IMR-90 (cell line): ENCODE results near the gene TAGAP. TPM values are rescaled to one million over a fixed set of nuclear protein-coding genes. Genes with fewer than 3 reads are reported as not detected.

ENCODE experiments used
- ATAC-seq: fragments of 200-7000 bp; cut with Tn5 transposase; 2 replicates; pipeline ENCODE4 v1.9.1; 2020; ENCODE audit warnings: low read depth, mild to moderate bottlenecking, moderate library complexity
- BruUV-seq: library from RNA; stranded (reverse); fragments of 400-500 nt; replicated peaks from 2 replicates; lab custom pipeline; 2021; lab: Mats Ljungman, UMichigan
- CTCF ChIA-PET: fragments of 300-600 bp; formaldehyde crosslinking; extraction: SDS; loops from one replicate; lab custom pipeline; 2021; ENCODE audit warnings: antibody characterized with exemption; lab: Yijun Ruan, JAX
- POLR2A ChIA-PET: fragments of 300-600 bp; sonication (Branson Sonifier 250); formaldehyde crosslinking; loops from one replicate; lab custom pipeline; 2022; ENCODE audit warnings: antibody characterized with exemption; ENCODE audit not compliant: unreplicated experiment; lab: Charles Lee
- DNase-seq: peaks from one replicate; pipeline ENCODE4 v3.0.0; 2013
- H2AFZ ChIP-seq: replicated peaks from 2 replicates; pipeline ENCODE3; 2013; ENCODE audit warnings: low read length, mild to moderate bottlenecking; ENCODE audit not compliant: poor library complexity
- H2AK5ac ChIP-seq: 2 replicates; pipeline ENCODE4 v1.6.1; 2013; ENCODE audit warnings: low read depth, low read length, inconsistent platforms
- H2AK9ac ChIP-seq: replicated peaks from 2 replicates; pipeline ENCODE3; 2013; ENCODE audit warnings: mild to moderate bottlenecking, low read depth, low read length, moderate library complexity; ENCODE audit not compliant: poor library complexity
- H2BK120ac ChIP-seq: 2 replicates; pipeline ENCODE4 v1.6.1; 2013; ENCODE audit warnings: low read depth, low read length, inconsistent platforms
- H2BK15ac ChIP-seq: 3 replicates; pipeline ENCODE4 v1.6.1; 2013; ENCODE audit warnings: low read depth, low read length, inconsistent platforms
- H2BK20ac ChIP-seq: 2 replicates; pipeline ENCODE4 v1.6.1; 2013; ENCODE audit warnings: low read depth, mild to moderate bottlenecking, inconsistent platforms, low read length, moderate library complexity
- H2BK5ac ChIP-seq: 2 replicates; pipeline ENCODE4 v1.6.1; 2013; ENCODE audit warnings: mild to moderate bottlenecking, low read depth, low read length, inconsistent platforms; ENCODE audit not compliant: poor library complexity, severe bottlenecking
- H3K14ac ChIP-seq: replicated peaks from 2 replicates; pipeline ENCODE4 v1.6.1; 2013; ENCODE audit warnings: low read depth, low read length, inconsistent platforms
- H3K18ac ChIP-seq: 2 replicates; pipeline ENCODE4 v1.6.1; 2013; ENCODE audit warnings: low read depth, low read length, control low read depth
- H3K23ac ChIP-seq: 2 replicates; pipeline ENCODE4 v1.6.1; 2013; ENCODE audit warnings: low read depth, low read length, inconsistent platforms
- H3K27ac ChIP-seq: 2 replicates; pipeline ENCODE4 v1.5.1; 2013; ENCODE audit warnings: mild to moderate bottlenecking, control low read depth, low read length; ENCODE audit not compliant: insufficient read depth
- H3K27me3 ChIP-seq: 2 replicates; pipeline ENCODE4 v1.6.1; 2013; ENCODE audit warnings: low read length; ENCODE audit not compliant: control insufficient read depth, insufficient read depth
- H3K36me3 ChIP-seq: 2 replicates; pipeline ENCODE4 v1.6.1; 2013; ENCODE audit warnings: low read length, mixed read lengths; ENCODE audit not compliant: control insufficient read depth, insufficient read depth
- H3K4ac ChIP-seq: 2 replicates; pipeline ENCODE4 v1.6.1; 2013; ENCODE audit warnings: low read depth, low read length, inconsistent platforms
- H3K4me1 ChIP-seq: 2 replicates; pipeline ENCODE4 v1.6.1; 2013; ENCODE audit warnings: low read length, mixed read lengths; ENCODE audit not compliant: control insufficient read depth, insufficient read depth
- H3K4me2 ChIP-seq: 2 replicates; pipeline ENCODE4 v1.6.1; 2013; ENCODE audit warnings: low read depth, mild to moderate bottlenecking, control low read depth, low read length, moderate library complexity
- H3K4me3 ChIP-seq: 2 replicates; pipeline ENCODE4 v1.5.1; 2013; ENCODE audit warnings: low read depth, mild to moderate bottlenecking, control low read depth, low read length, moderate library complexity; ENCODE audit not compliant: insufficient read depth
- H3K56ac ChIP-seq: 2 replicates; pipeline ENCODE4 v1.6.1; 2013; ENCODE audit warnings: low read length, inconsistent platforms; ENCODE audit not compliant: insufficient read depth; ENCODE audit errors: extremely low read depth
- H3K79me1 ChIP-seq, 2 experiments: 2 replicates each; pipeline ENCODE4 v1.6.1; 2013; ENCODE audit warnings: low read length in 2 of 2, inconsistent platforms in 1 of 2, low read depth in 1 of 2
- H3K9ac ChIP-seq: 2 replicates; pipeline ENCODE4 v1.6.1; 2013; ENCODE audit warnings: low read depth, low read length, control low read depth
- H3K9me1 ChIP-seq: 2 replicates; pipeline ENCODE4 v1.6.1; 2013; ENCODE audit warnings: low read length, inconsistent platforms; ENCODE audit not compliant: insufficient read depth
- H3K9me3 ChIP-seq: 2 replicates; pipeline ENCODE4 v1.6.1; 2013; ENCODE audit warnings: low read length; ENCODE audit not compliant: control insufficient read depth, insufficient read depth
- H4K20me1 ChIP-seq: 2 replicates; pipeline ENCODE4 v1.6.1; 2013; ENCODE audit warnings: low read length, inconsistent platforms; ENCODE audit not compliant: insufficient read depth
- H4K5ac ChIP-seq: 2 replicates; pipeline ENCODE4 v1.6.1; 2013; ENCODE audit warnings: mild to moderate bottlenecking, low read depth, low read length, control low read depth
- H4K8ac ChIP-seq, 2 experiments: 2 replicates each; pipeline ENCODE4 v1.6.1; 2013; ENCODE audit warnings: low read depth in 2 of 2, low read length in 2 of 2, control low read depth in 1 of 2, inconsistent platforms in 1 of 2
- H4K91ac ChIP-seq: 2 replicates; pipeline ENCODE4 v1.6.1; 2013; ENCODE audit warnings: low read depth, low read length, inconsistent platforms; ENCODE audit not compliant: insufficient read depth
- BHLHE40 ChIP-seq: fragments of 150-350 bp; IDR thresholded peaks from 2 replicates; pipeline ENCODE4 v1.6.1; 2016; ENCODE audit warnings: mild to moderate bottlenecking, low read depth, low read length
- MAFK ChIP-seq: IDR thresholded peaks from 2 replicates; pipeline ENCODE4 v1.6.1; 2012; ENCODE audit warnings: low read depth, low read length, improper control_type of control experiment
- MAZ ChIP-seq: IDR thresholded peaks from 2 replicates; pipeline ENCODE4 v1.6.1; 2012; ENCODE audit warnings: low read depth, mild to moderate bottlenecking, low read length, improper control_type of control experiment, moderate library complexity, borderline replicate concordance
- MXI1 ChIP-seq: IDR thresholded peaks from 2 replicates; pipeline ENCODE4 v1.6.1; 2012; ENCODE audit warnings: low read depth, mild to moderate bottlenecking, low read length, moderate library complexity, borderline replicate concordance
- NFE2L2 ChIP-seq: fragments of 150-350 bp; IDR thresholded peaks from 2 replicates; pipeline ENCODE4 v1.6.1; 2016; ENCODE audit warnings: low read depth, mild to moderate bottlenecking, low read length
- WGBS, 2 experiments: methylation state at CpG; one replicate each; pipeline versions ENCODE4 v1.1.5 to v1.1.7; 2013; ENCODE audit warnings: missing lambda C conversion rate in 2 of 2; ENCODE audit not compliant: insufficient read length in 1 of 2; ENCODE audit errors: extremely low coverage in 2 of 2; 5-methylcytosine and 5-hydroxymethylcytosine counted together
- dilution Hi-C: fragments of 300-500 bp; cut with HindIII; formaldehyde crosslinking; loops from one replicate; pipeline ENCODE4 v1.14.3; 2018; ENCODE audit warnings: low sequenced_read_pairs; ENCODE audit not compliant: unreplicated experiment
- in situ Hi-C: fragments of 300-500 bp; cut with MboI; formaldehyde crosslinking; loops from 3 replicates; pipeline ENCODE4 v1.14.3; 2019; ENCODE audit warnings: low sequenced_read_pairs, inconsistent platforms, mixed read lengths
- intact Hi-C: fragments of 100-400 bp; cut with micrococcal nuclease; formaldehyde crosslinking; loops from 2 replicates; pipeline ENCODE4 v1.10.0; 2022
- polyA plus RNA-seq, 3 experiments: library from polyadenylated mRNA; depleted of rRNA; stranded (reverse); fragments of >200 nt; gene quantifications; 2 replicates each; pipeline ENCODE4 v1.2.3, GENCODE V29; 2012; ENCODE audit warnings: low replicate concordance in 1 of 3
- total RNA-seq: library from RNA; depleted of rRNA; stranded (reverse); fragments of >200 nt; gene quantifications from 2 replicates; pipeline ENCODE4 v1.2.3, GENCODE V29; 2012
- TF ChIP-seq, protein P1 (sequence below): conservative IDR thresholded peaks from 2 replicates; pipeline ENCODE4 v1.5.1; 2012; ENCODE audit warnings: mild to moderate bottlenecking, low read depth, low read length, improper control_type of control experiment

The TAGAP gene
- total and polyA plus RNA-seq, 2 of the 4 experiments (the other 2 are of a cell fraction) = not detected

DNA sequence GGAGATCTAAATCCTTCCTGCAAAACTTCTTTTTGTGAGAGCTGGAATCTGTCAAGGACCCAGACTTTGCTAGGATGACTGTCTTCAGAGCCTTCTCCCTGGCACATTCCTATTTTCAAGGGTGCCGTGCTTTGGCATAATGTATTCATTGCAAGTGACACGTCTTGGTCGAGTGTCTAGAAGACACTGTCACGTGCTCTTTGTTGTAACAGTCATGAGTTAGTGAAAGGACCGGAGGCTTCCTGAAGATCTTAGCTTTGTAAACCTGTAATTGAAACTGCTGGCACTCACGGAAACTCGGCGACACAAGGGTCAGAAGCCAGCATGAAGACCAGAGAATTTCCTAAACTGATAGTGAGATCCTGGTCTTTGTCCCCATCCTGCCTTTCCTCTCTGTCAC, 19.7 kb upstream of the TAGAP start:
- BruUV-seq = no TSS peak
- 96% methylated on average over 3 of the region's 8 CpGs; no CpG with 5 or more reads in 1 of the 2 experiments for whole genome bisulfite sequencing, 2 experiments
- Histone ChIP-seq H3K4me1 (no peaks in the 10 kb centered on the region), H2AK5ac (no peak overlapping the region), H3K14ac (no peak overlapping the region), H3K18ac (no peak overlapping the region), H3K9me1 (no peaks in the 10 kb centered on the region), H3K23ac (no peak overlapping the region), H3K4ac (no peak overlapping the region), H3K56ac (no peak overlapping the region), H4K5ac (no peak overlapping the region), H3K4me3 (no peak overlapping the region), H3K9ac (no peak overlapping the region), H4K91ac (no peak overlapping the region), H3K27me3 (peaks cover 48% of the 10 kb centered on the region), H3K9me3 (no peaks in the 10 kb centered on the region; the same call in 1 of the 2 replicates), H3K36me3 (no peaks in the 10 kb centered on the region), H4K8ac (no peak overlapping the region), H3K79me1 (no peaks in the 10 kb centered on the region), H2BK20ac (no peak overlapping the region), H2BK15ac (no peak overlapping the region), H2BK5ac (no peak overlapping the region), H2AK9ac (no peak overlapping the region), H3K4me2 (no peak overlapping the region), H3K27ac (no peak overlapping the region), H4K20me1 (no peaks in the 10 kb centered on the region), H2AFZ (no peak overlapping the region), H2BK120ac (no peak overlapping the region)
- intact Hi-C loops (no loop called here), in situ Hi-C loops (no loop called here), dilution Hi-C loops (no loop called here)
- ATAC-seq (no peak), DNase-seq (no peak)
- TF ChIP-seq BHLHE40 (no peak), MXI1 (no peak), MAFK (no peak), NFE2L2 (no peak), MAZ (no peak)
- TF ChIP-seq, protein P1, sequence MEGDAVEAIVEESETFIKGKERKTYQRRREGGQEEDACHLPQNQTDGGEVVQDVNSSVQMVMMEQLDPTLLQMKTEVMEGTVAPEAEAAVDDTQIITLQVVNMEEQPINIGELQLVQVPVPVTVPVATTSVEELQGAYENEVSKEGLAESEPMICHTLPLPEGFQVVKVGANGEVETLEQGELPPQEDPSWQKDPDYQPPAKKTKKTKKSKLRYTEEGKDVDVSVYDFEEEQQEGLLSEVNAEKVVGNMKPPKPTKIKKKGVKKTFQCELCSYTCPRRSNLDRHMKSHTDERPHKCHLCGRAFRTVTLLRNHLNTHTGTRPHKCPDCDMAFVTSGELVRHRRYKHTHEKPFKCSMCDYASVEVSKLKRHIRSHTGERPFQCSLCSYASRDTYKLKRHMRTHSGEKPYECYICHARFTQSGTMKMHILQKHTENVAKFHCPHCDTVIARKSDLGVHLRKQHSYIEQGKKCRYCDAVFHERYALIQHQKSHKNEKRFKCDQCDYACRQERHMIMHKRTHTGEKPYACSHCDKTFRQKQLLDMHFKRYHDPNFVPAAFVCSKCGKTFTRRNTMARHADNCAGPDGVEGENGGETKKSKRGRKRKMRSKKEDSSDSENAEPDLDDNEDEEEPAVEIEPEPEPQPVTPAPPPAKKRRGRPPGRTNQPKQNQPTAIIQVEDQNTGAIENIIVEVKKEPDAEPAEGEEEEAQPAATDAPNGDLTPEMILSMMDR = no peak
- CTCF ChIA-PET = interaction anchor here (0.6 kb wide), 2 partner anchors 31 to 80 kb away, joined by 3 read pairs; no protein-coding TSS in a partner anchor
- POLR2A ChIA-PET = no interaction called here
